DOHH2 (cell line): Measurements from ENCODE around the gene PREX1.

Experiments
- H3F3A ChIP-seq: fragments of 200-600 bp; sonication (generic), shearing (Covaris generic); 2 replicates; pipeline ENCODE4 v1.6.0; 2016; ENCODE audit warnings: antibody characterized with exemption, mild to moderate bottlenecking; ENCODE audit not compliant: control insufficient read depth, insufficient read depth
- H3K27ac ChIP-seq: fragments of 200-600 bp; sonication (generic); 2 replicates; pipeline ENCODE4 v1.5.1; 2014; ENCODE audit warnings: low read depth, mild to moderate bottlenecking, low read length, moderate library complexity
- H3K27me3 ChIP-seq: fragments of 200-600 bp; sonication (generic); 2 replicates; pipeline ENCODE4 v1.6.1; 2014; ENCODE audit warnings: mild to moderate bottlenecking, low read length, mixed read lengths; ENCODE audit not compliant: control insufficient read depth
- H3K36me3 ChIP-seq: fragments of 200-600 bp; sonication (generic); 2 replicates; pipeline ENCODE4 v1.6.1; 2014; ENCODE audit warnings: mild to moderate bottlenecking, low read length, moderate library complexity, mixed read lengths; ENCODE audit not compliant: control insufficient read depth
- H3K4me1 ChIP-seq: fragments of 200-600 bp; sonication (generic); 2 replicates; pipeline ENCODE4 v1.6.1; 2014; ENCODE audit warnings: mild to moderate bottlenecking, low read length, mixed read lengths; ENCODE audit not compliant: control insufficient read depth
- H3K4me2 ChIP-seq: fragments of 200-600 bp; sonication (generic); 2 replicates; pipeline ENCODE4 v1.6.0; 2014; ENCODE audit warnings: mild to moderate bottlenecking, low read length, moderate library complexity
- H3K4me3 ChIP-seq: fragments of 200-600 bp; sonication (generic); 2 replicates; pipeline ENCODE4 v1.5.1; 2014; ENCODE audit warnings: mild to moderate bottlenecking, low read length, mixed read lengths
- H3K79me2 ChIP-seq: fragments of 200-600 bp; sonication (generic); 2 replicates; pipeline ENCODE4 v1.6.1; 2014; ENCODE audit warnings: mild to moderate bottlenecking, low read length, mixed read lengths; ENCODE audit not compliant: control insufficient read depth
- H3K9me2 ChIP-seq: fragments of 200-600 bp; sonication (generic); replicated peaks from 2 replicates; pipeline ENCODE4 v1.6.1; 2014; ENCODE audit warnings: mild to moderate bottlenecking, low read length, mixed read lengths; ENCODE audit not compliant: control insufficient read depth
- H3K9me3 ChIP-seq: fragments of 200-600 bp; sonication (generic); 2 replicates; pipeline ENCODE4 v1.6.1; 2014; ENCODE audit warnings: antibody characterized with exemption, low read length, mixed read lengths; ENCODE audit not compliant: control insufficient read depth, insufficient read depth
- H4K20me1 ChIP-seq: fragments of 200-600 bp; sonication (generic); 2 replicates; pipeline ENCODE4 v1.6.0; 2014; ENCODE audit warnings: low read depth, mild to moderate bottlenecking, antibody characterized with exemption, low read length, moderate library complexity; ENCODE audit not compliant: control insufficient read depth, insufficient read depth
- CTCF ChIP-seq: fragments of 200-600 bp; sonication (generic); IDR thresholded peaks from one replicate; pipeline ENCODE4 v1.5.1; 2014; ENCODE audit warnings: antibody characterized with exemption, mild to moderate bottlenecking, low read depth, low read length; ENCODE audit not compliant: poor library complexity, severe bottlenecking
- EZH2phosphoT487 ChIP-seq: fragments of 200-600 bp; sonication (generic); IDR thresholded peaks from 2 replicates; pipeline ENCODE4 v1.6.1; 2017; ENCODE audit warnings: borderline replicate concordance, mild to moderate bottlenecking, antibody characterized with exemption, low read length, moderate library complexity, mixed read lengths

The PREX1 gene

DNA sequence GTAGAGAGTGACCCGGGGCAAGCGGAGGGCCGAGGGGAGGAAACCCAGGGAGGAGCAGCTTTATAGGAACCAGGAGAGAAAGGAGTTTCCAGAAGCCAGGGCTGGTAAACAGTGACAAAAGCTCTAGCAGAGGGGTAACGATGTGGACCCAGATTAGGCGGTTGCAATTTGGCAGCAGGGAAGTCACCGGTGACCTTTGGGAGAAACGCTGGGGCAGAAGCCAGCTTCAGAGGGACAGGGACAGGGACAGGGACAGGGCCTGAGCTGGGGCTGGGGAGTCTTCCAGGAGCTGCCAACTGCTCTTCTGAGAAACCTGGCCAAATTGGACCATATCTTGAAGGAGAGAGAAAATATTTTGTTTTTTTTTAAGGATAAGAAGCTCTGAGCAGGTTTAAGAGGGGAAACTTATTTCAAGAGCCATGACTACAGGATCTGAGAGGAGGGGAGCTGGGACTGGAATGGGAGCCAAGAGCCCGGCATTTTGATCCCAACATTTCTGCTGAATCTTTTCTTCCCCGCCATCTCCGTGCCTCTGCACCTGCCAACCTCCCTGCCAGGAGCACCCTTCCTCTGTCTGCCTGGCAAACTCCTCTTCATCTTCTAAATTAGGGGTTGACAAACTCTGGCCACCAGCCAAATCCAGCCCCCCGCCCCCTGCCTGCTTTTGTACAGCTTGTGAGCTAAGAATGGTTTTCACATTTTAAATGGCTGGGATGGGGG lies 22.6 kb upstream of the PREX1 start:
- H3K27ac ChIP-seq = no peak overlapping the region
- H3F3A ChIP-seq = no peaks in the 10 kb centered on the region
- H4K20me1 ChIP-seq = no peaks in the 10 kb centered on the region
- no peak overlapping the region for H3K4me3 ChIP-seq
- H3K4me2 ChIP-seq = no peak overlapping the region
- H3K27me3 ChIP-seq = 0 out of 2 replicates have a peak, but pooled peaks cover 5% of the 10 kb centered on the region
- H3K79me2 ChIP-seq = no peaks in the 10 kb centered on the region
- H3K9me2 ChIP-seq = no peaks in the 10 kb centered on the region
- H3K36me3 ChIP-seq = no peaks in the 10 kb centered on the region
- H3K4me1 ChIP-seq = peaks cover 13% of the 10 kb centered on the region
- TF ChIP-seq CTCF (no peak), EZH2phosphoT487 (no peak)
- no peaks in the 10 kb centered on the region for H3K9me3 ChIP-seq

GRCh38 chr20:48849779-48850178 lies 22.0 kb upstream of the PREX1 start:
- Histone ChIP-seq H3K4me2 (no peak overlapping the region), H3K4me3 (no peak overlapping the region), H3K27ac (no peak overlapping the region), H3F3A (0 out of 2 replicates have a peak, but pooled peaks cover 2% of the 10 kb centered on the region), H3K36me3 (no peaks in the 10 kb centered on the region), H3K27me3 (0 out of 2 replicates have a peak, but pooled peaks cover 5% of the 10 kb centered on the region), H3K9me3 (no peaks in the 10 kb centered on the region), H4K20me1 (no peaks in the 10 kb centered on the region), H3K9me2 (no peaks in the 10 kb centered on the region), H3K79me2 (no peaks in the 10 kb centered on the region), H3K4me1 (peaks cover 17% of the 10 kb centered on the region)
- TF ChIP-seq CTCF (no peak), EZH2phosphoT487 (no peak)

GRCh38 chr20:48849299-48849698 lies 21.5 kb upstream of the PREX1 start:
- Histone ChIP-seq H4K20me1 (no peaks in the 10 kb centered on the region), H3K27ac (no peak overlapping the region)

More at GRCh38 chr20:48849299-48849698, 21.5 kb upstream of the PREX1 start:
- Histone ChIP-seq H3K4me3 (no peak overlapping the region), H3K27me3 (0 out of 2 replicates have a peak, but pooled peaks cover 5% of the 10 kb centered on the region), H3K79me2 (no peaks in the 10 kb centered on the region), H3K4me1 (peaks cover 22% of the 10 kb centered on the region), H3K36me3 (no peaks in the 10 kb centered on the region), H3K9me2 (no peaks in the 10 kb centered on the region), H3K9me3 (no peaks in the 10 kb centered on the region), H3K4me2 (no peak overlapping the region), H3F3A (0 out of 2 replicates have a peak, but pooled peaks cover 2% of the 10 kb centered on the region)
- TF ChIP-seq CTCF = no peak
- no peak for TF ChIP-seq EZH2phosphoT487
